ENCODE results near the gene GOLGA3. TPM values are rescaled to one million over a fixed set of nuclear protein-coding genes. Genes with fewer than 3 reads are reported as not detected.
"Not testable (repeated sequence)": the region's sequence is repeated elsewhere in the genome, so short reads cannot be mapped to it uniquely, and the experiment has no call there.

GOLGA3 gene
- total RNA-seq, 1 donor from 2014 or later = 150 TPM

GRCh38 chr12:132779781-132780353 is 48.8 kb downstream of the GOLGA3 start:
- DNase-seq (ENCODE audit: low read depth) = no peak

DNA sequence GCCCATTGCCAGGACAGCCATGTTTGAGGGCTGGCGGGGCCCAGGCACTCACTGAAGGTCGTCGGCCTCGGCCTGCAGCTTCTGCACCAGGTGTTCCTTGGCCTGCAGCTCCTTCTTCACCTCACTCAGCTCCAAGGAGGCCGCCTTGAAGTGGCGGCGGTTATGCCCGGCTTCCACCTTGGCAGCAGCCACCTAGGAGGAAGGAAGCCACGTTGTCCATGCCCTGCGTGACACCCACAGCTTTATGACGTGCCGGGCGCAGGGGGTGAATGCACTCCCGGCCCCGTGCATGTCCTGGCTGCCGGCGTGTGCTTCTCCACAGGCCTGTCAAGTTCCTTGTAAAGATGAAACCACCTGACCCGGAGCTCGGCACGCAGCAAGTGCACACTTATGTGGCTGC is 51.1 kb downstream of the GOLGA3 start:
- no peak for DNase-seq (ENCODE audit: low read depth)

DNA sequence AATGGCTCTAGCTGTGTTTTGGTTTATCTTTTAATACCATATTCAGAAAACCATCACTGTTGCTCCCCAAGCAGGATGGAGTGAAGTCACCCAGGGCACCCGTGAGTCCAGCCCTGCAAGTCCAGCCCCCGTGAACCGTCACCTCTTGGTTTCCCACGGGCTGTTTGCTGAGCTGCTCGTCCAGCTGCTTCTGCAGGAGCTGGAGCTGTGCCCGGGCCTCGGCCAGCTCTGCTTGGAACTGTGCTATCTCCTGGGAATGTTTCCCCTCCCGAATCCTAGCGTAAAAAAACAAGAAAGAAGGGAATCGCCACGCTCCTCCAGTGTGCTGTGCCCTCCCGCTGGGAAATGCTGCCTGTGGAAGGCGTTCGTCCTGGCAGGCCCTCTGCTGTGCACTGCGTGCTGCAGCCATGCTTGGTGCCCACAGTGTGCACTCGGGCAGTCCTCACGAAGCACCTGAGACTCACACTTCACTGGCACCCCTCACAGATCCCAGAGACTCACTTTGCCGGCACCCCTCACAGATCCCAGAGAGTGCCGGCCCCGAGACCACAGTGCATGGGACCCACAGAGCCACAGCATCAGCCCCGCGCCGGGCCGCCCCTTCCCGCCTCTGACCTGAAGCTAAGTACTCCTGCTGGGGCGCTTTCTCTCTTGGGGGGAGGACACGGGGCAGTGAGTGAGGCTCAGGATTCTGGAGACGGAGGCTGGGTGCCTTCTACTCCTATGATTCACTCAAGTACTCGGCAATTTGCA is 51.7 kb downstream of the GOLGA3 start:
- no peak for DNase-seq (ENCODE audit: low read depth)

- not testable (repeated sequence) for DNase-seq (ENCODE audit: low read depth)
Measured at GRCh38 chr12:132776230-132776625, 52.4 kb downstream of the GOLGA3 start.

- DNase-seq (ENCODE audit: low read depth) = no peak
Measured at GRCh38 chr12:132775502-132776229, 53.0 kb downstream of the GOLGA3 start.

DNA sequence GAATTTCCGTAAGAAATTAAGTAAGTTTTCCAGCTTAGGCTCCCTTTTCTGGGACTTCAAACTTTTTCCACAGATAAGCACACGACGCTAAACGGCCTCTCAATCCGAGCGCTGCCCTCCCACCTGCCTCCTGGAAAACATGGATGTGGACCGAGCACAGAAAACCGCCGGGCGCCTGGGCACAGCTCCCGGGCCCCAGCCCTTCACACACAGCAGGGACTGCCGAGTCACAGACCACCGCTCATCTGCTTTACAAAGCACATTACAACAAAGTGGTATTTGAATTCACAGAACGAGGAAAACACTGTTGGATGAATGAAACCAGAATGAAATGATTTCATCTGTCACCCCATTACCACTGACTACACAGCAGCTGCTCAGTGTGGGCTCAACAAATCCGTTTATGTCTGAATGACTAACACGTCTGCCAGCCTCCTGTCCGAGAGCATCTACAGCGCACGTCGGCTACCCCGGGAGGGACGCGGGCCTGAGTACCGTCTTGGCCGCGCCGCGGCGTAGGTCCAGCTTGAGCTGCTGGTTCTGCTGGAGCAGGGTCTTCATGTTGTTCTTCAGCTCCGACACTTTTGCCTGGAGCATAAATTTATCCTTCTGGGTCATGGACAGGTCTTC is 53.9 kb downstream of the GOLGA3 start:
- no peak for DNase-seq (ENCODE audit: low read depth)

DNA sequence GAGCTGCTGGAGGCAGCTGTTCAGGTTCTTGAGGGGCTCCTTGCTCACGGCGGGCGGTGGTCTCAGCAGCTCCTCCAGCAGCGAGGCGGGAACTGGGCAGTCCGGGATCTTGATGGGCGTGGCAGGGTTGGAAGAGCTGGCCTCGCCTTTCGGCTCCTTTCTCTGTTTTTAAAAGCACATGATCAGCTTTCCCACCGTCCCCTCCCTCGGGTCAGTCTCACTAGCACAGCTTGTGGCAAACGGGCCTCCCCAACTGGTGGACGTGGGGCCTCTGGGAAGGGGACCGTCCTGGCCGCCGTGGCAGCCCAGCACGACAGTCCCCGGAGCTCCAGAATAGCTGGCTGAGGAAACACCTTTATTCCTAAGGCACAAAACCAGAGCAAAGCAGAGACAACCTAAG is 54.5 kb downstream of the GOLGA3 start:
- DNase-seq (ENCODE audit: low read depth) = no peak

GRCh38 chr12:132773077-132773955 is 55.4 kb downstream of the GOLGA3 start:
- no peak for DNase-seq (ENCODE audit: low read depth)

GRCh38 chr12:132772606-132773005 is 56.1 kb downstream of the GOLGA3 start:
- no peak for DNase-seq (ENCODE audit: low read depth)

GRCh38 chr12:132771126-132771838 is 57.4 kb downstream of the GOLGA3 start:
- no peak for DNase-seq (ENCODE audit: low read depth)

DNA sequence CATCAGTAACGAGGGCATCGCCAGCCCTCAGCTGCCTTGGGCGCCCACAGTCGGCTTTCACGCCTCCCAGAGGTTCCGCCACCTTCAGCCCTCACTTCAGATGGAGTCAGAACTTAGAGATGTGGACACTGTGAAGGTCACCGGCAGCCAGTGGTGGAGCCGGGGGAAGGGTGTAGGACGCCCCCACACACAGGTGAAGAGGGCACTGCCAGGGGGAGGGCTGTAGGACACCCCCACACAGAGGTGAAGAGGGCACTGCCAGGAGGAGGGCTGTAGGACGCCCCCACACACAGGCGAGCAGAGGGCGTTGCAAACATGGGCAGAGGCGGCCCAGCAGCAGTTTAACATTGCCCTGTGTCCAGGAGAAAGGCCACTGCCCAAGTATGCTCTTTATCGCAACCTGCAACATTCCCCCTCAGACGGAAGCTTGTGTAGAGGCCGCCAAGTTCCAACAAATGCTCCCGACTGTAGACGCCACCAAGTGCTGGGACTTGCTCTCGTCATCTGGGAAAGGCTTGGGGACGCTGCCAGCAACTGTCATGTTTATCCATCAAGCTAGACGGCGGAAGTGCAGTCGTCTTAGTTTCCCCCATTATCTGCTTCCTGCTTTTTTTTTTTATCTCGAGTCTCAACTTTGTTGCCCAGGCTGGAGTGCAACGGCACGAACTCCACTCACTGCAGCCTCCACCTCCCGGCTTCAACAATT is 62.1 kb downstream of the GOLGA3 start:
- DNase-seq (ENCODE audit: low read depth) = no peak

GRCh38 chr12:132765361-132765760 is 63.3 kb downstream of the GOLGA3 start:
- no peak for DNase-seq (ENCODE audit: low read depth)

GRCh38 chr12:132764231-132764630 is 64.4 kb downstream of the GOLGA3 start:
- DNase-seq (ENCODE audit: low read depth) = no peak

DNA sequence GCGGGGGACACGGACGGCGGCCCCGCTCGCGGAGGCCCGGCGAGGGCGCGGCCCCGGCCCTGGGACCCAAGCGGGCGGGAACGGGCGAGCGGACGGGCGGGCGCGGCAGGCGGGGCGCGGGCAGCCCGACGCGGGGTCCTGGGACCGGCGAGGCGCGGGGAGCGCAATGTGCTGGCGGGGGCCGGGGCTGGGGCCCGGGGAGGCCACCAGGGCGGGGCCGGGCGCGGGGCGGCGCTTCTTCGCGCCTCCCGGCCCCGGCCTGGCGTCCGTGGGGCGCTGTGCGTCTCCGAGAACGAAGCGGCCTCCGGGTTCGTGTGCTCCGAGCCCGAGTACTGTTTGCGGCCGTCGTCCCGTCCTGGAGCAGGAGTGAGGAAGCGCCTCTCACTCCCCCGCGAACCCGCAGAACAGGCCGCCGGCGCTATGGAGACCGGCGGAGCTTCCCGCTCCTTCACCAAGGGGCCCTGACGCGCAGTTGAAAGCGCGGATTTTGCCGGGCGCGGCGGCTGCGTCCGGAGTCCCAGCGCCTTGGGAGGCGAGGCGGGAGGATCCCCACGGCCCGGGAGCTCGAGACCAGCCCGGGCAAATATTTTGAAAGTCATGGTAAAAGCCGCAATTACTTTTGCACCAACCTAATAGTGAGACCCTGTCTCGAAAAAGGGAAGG is 66.6 kb downstream of the GOLGA3 start:
- peak; percentile 69 for DNase-seq (ENCODE audit: low read depth)

GRCh38 chr12:132761032-132761920 is 67.4 kb downstream of the GOLGA3 start, which contains the start of gene ANKLE2:
ANKLE2 (minus strand) TSS chr12:132761832; CDS start chr12:132761798, 34 bp downstream.
- DNase-seq (ENCODE audit: low read depth) = peak; percentile 63

DNA sequence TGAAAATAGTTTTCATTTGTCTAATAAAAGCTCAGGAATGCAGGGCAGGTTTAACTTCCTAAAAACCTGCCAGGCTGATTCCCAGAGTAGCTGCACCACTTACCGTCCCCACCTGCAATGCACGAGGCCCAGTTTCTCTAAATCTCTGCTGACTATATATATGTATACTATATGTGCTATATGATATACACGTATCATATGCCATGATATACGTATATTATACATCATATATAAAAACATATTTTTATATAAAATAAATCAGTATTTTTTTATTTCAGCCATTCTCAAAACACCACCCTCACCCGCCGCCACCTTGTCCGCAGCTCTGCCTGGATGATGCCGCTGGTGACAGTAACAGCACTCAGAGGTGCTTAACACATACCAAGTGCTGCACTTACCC is 69.3 kb downstream of the GOLGA3 start:
- DNase-seq (ENCODE audit: low read depth) = no peak

- DNase-seq (ENCODE audit: low read depth) = not testable (repeated sequence)
Measured at GRCh38 chr12:132758825-132759224, 69.8 kb downstream of the GOLGA3 start.

DNA sequence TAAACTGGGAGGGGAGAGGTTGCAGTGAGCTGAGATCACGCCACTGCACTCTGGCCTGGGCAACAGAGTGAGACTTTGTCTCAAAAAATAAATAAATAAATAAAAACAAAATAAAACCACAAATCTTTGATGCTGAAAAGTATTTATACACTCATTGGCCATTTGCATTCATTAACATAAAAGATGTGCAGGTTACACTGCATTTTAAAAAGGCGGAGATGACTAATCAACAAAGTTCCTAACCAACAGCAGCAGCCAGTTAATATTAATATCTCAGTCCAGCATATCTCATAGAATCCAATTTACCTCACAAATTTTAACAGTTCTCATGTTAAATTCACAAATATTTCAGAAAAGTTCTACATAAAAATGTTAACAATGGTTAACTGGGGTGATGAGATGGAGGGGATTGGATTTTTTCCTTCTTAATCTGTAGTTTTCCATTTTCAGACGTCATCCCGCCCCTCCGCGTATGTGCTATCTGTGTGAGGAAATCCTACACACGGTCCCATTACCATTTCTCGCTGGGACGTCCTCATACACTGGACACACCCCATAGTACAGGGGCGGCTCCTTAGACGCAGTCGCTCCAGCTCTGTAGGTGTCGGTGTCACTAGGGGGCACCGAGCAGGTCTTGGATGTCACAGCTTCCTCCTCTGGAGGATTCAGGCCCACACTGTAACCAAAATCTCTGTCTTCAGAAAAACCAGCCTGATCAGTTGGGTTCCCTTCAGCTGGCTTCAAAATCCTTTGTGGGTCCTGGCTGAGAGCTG is 74.3 kb downstream of the GOLGA3 start:
- no peak for DNase-seq (ENCODE audit: low read depth)
